Stimulated activated CD4-positive, alpha-beta T cell treated with anti-CD3 and anti-CD28 coated beads, Interleukin-1b, Interleukin-23, amount 100 ng/mL, for 4 hours (primary cell): ENCODE results near the gene P2RY8.
"Not testable (repeated sequence)": the region's sequence is repeated elsewhere in the genome, so short reads cannot be mapped to it uniquely, and the experiment has no call there.

Source experiments
- DNase-seq, 2 donors: peaks; one replicate each; pipeline ENCODE4 v3.0.0-alpha.2; 2020; ENCODE audit warnings: low read depth in 2 of 2

The P2RY8 gene

DNA sequence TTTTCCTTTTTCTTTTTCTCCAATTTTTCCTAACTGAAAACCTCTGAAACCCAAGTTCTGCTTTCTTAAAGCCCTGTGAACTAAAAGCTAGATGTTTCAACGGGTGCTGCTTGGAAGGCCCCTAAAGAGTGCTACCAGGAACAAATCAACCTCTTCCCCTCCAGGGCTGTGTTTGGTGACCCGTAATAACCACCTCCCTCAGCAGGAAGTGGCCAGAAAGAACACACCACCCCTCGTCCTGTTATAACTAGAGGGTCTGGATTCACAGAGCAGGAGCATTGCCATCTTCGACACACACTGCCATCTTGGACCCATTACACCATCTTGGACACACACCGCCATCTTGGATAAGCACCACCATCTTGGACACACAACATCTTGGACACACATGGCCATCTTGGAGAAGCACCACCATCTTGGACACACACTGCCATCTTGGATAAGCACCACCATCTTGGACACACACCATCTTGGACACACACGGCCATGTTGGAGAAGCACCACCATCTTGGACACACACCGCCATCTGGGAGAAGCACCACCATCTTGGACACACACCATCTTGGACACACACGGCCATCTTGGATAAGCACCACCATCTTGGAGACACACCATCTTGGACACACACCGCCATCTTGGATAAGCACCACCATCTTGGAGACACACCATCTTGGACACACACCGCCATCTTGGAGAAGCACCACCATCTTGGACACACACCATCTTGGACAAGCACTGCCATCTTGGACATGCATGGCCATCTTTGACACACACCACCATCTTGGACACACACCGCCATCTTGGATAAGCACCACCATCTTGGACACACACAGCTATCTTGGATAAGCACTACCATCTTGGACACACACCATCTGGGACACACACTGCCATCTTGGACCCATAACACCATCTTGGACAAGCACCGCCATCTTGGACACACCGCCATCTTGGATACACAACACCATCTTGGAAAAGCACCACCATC lies 89.7 kb downstream of the P2RY8 start:
- not testable (repeated sequence) for DNase-seq

DNA sequence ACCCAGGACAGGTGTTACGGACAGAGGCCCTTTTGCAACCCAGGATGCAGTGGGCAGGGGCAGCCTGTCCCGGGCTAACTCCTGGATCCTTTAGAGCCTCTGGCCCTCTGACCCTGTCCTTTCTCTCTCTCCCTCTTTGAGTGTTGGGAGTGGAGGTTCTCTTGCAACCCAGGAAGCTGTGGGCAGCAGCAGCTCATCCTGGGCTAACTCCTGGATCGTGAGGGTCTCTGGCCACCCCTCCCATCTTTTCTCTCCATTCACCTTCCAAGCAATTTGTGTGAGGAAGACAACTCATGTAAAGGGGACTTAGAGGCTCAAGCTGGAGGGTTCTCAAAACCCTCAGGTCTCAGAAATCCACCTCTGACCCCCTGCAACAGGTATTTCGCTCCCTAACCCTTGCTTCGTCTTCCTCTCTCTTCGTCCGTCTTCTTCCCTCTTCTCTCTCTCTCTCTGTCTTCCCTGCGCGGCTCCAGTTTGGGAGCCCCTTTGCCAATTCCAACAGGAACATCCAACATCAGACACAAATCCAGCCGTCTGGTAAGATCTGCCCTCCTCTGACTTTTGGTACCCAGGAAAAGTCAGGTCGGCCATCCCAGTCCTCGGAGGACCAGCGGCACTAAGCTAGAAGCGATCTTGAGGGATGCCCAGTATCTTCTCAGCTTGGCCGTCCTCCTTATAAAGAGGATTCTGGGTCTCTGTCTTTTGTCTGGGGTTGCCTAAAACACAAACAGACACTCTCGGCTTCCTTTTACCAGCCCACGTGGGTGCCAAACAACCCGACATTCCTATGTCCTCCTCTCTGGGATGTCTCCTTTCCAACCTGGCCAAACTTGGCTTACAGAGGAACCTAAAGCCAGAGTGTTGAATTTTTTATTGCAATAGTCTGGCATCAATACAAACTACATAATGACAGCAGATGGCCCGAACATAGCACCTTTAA lies 92.2 kb downstream of the P2RY8 start:
- no peak for DNase-seq

DNA sequence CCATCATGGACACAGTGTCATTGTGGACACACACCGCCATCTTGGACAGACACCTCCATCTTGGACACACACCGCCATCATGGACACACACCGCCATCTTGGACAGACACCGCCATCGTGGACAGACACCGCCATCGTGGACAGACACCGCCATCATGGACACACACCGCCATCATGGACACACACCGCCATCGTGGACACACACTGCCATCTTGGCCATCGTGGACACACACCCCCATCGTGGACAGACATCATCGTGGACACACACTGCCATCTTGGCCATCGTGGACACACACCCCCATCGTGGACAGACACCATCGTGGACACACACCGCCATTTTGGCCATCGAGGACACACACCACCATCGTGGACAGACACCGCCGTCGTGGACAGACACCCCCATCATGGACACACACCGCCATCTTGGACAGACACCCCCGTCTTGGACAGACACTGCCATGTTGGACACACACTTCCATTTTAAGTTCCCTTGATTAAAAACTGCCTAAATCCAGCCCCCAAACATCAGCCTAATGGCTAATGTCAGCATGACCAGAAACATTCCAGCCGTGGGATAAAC lies 93.4 kb downstream of the P2RY8 start:
- DNase-seq = no peak

DNA sequence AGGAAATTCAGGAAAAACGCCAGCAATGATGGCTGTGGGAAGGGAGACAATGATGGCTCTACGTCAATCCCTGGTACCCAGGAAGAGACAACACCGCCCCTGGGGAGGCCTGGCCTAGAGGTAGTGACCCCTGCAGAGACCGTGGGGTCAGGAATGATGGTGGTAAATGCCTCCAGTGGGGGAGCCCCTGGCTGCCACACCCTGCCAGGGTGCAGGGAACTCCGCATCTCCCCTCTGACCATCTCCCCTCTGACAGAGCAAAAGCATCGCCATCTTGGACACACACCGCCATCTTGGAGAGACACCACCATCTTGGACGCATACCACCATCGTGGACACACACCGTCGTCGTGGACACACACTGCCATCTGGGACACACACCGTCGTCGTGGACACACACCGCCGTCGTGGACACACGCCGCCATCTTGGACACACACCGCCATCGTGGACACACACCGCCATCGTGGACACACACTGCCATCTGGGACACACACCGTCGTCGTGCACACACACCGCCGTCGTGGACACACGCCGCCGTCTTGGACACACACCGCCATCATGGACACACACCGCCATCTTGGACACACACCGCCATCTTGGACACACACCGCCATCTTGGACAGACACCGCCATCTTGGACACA lies 94.1 kb downstream of the P2RY8 start:
- DNase-seq = no peak

DNA sequence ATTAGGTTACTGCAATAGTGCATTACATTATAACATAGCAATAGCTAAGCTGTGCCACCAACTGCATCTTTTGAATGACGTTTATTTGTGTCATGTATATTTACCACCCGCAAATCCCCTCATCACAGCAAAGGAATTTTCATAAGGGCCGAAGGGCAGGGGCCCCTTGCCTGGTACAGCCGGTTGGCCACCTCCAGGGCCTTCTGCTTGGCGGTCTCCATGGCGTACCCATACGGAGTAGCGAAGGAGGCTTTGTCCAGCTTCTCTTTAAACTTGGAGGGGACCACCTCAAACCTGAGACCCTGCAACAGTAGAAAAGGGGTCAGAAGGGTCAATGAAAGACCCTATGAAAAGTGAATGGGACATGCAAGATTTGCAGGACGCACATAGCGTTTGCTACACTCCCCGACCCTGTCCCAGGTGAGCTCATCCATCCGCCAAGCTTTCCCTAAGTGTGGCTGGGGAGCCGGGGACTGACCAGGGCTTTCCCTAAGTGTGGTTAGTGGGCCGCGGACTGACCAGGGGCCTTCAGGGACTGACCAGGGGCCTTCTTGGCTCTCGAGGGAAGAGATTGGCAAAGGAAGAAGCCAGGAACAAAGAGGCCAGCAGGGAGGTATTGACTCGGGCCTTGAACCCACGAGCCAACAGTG lies 94.8 kb downstream of the P2RY8 start:
- no peak for DNase-seq

GRCh38 chrX:1440506-1440905 lies 96.5 kb downstream of the P2RY8 start:
- DNase-seq = no peak

DNA sequence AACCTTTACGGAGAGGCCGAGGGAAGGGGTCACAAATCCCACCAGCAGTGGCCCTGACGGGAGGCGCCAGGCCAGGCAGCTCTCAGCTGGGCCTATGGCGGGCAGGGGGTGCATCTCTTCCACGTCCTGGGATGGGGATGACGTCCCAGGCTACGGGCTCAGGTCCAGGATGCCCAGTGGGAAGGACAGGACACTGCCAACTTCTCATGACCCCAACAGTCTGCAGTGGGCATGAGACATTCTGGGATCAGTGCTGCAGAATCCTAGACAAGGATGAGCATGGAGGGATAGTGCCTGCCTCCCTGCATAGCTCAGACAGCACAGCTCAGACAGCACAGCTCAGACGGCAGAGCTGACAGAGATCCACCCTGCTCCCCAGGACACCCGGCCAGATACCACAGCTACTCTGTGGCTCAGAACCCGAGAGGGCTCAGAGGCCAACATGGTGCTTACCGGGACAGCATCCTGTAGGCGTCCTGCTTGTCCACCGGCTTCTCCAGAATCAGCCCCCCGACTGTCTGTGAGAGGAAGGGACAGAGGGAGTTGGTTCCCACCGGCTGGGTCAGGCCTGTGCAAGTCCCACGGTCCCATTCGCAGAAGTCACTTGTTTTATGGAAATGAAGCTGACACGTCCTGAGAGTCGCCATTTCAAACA lies 101.6 kb downstream of the P2RY8 start:
- DNase-seq = no peak

GRCh38 chrX:1434871-1435240 lies 102.1 kb downstream of the P2RY8 start:
- DNase-seq = no peak

- no peak for DNase-seq
These were observed 103.2 kb downstream of the P2RY8 start for GRCh38 chrX:1433646-1434357.

DNA sequence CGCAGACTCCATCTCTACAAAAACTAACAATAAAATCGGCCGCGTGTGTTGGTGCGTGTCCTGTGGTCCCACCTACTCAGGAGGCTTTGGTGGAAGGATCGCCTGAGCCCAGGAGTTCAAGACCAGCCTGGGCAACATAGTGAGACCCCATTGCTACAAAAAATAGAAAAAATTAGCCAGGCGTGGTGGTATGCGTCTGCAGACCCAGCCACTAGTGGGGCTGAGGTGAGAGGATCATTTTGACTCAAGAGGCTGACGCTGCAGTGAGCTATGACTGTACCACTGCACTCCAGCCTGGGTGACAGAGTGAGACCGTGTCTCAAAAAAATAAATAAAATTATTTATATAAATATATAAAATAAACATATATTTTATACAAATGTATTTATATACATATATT lies 106.5 kb downstream of the P2RY8 start:
- no peak for DNase-seq

DNA sequence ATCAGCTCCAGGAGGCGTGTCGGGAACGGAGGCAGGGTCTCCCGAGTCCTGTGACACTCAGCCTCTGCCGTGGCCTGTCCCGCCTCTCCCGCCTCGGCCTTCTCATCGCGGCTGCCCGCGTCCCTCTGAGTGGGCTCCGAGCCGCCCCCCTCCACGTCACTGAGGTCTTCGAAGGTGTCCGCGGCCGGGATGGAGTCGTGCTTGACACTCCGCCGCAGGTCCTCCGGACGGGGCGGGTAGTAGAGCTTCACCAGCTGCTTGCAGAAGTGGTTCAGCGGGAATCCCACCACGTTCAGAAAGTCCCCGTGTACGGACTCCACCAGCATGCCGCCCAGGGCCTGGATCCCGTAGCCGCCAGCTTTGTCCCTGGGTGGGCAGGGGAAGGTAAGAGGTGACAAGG lies 109.2 kb downstream of the P2RY8 start:
- no peak for DNase-seq

GRCh38 chrX:1426321-1426720 lies 110.7 kb downstream of the P2RY8 start:
- not testable (repeated sequence) for DNase-seq

DNA sequence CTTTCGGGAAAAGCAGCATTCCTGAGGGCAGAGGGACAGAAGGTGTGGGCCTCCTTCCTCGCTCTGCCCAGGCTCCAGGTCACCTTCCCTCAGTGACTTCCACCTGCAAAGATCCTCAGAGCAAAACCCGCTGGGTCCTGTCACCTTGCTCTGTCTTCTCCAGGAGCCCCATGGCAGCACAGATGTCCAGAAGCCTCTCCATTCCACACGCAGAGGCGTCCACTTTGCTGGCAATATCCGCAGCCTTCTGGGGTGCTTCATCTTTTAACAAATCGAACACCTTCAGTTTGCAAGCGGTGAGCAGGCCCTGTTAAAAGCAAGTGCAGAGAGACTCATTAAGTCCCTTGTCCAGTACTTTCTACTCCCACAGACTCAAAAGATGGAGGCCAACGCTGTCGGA lies 111.6 kb downstream of the P2RY8 start:
- DNase-seq = no peak

GRCh38 chrX:1424147-1424851 lies 112.7 kb downstream of the P2RY8 start:
- DNase-seq = no peak

DNA sequence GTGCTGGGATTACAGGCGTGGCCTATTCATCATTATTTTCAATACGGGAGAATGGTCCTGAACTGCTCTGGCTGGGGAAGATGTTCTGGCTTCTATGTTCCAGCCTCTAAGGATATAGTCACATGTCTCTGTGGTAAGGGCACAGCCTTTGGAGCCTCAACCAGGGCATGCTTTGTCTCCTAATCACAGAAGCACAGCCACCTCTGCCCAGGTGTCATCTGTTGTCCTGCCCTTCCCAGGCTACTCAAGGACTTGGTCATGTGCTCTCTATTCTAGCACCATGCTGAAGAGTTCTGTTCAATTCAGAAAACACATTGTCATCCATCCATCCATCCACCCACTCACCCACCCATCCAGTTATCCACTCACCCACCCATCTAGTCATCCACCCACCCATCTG lies 113.8 kb downstream of the P2RY8 start:
- no peak for DNase-seq

- DNase-seq = no peak
These were observed 114.9 kb downstream of the P2RY8 start for GRCh38 chrX:1422135-1422465.

DNA sequence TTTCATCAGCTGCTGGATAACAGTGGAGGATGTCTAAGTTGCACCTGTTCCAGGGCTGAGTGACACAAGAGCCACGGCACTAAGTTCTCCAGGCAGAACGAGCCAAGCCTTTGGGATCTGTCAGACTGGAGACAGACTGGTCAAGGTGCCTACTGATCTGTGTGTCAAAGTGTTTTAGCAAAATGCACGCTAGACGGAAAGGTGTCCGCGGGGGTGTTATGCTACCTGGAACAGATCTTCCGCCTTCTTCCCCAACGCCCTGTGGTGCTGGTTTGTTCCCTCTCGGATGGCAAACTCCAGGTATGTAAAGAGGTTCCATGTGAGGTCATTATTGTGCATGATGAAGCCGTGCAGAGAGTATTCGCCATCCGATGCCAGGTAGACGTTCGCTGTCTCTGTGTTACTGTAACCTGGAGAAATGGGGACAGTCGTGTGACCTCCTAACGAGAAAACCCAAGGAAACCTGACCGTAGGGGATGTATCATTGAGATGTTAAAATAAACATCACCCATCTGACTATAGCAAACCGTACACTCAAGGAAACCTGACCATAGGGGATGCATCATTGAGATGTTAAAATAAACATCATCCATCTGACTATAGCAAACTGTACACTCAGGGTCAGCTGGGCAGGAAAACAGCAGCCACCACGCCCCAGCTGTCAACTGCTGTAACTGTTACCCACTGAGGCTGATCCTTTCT lies 115.4 kb downstream of the P2RY8 start:
- DNase-seq = no peak

DNA sequence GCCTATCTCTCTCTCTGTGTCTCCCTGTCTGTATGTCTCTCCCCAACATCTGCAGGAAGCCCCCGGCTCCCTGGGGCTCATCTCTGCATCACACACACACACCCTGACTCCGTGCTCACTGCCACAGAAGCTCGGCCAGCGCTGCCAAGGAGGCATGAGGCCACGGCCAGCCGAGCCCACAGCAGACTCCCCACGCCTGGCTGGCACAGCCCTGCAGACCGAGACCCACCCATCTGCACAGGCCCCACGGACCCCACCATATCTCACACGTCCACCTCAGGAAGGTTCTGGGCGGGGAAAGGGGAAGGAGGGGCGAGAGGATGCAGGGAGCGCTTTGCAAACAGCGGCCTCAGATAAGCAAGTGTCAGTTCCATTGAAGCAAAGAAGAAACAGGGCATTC lies 116.6 kb downstream of the P2RY8 start:
- no peak for DNase-seq
